ENCODE results near the gene AHNAK2.

DNA sequence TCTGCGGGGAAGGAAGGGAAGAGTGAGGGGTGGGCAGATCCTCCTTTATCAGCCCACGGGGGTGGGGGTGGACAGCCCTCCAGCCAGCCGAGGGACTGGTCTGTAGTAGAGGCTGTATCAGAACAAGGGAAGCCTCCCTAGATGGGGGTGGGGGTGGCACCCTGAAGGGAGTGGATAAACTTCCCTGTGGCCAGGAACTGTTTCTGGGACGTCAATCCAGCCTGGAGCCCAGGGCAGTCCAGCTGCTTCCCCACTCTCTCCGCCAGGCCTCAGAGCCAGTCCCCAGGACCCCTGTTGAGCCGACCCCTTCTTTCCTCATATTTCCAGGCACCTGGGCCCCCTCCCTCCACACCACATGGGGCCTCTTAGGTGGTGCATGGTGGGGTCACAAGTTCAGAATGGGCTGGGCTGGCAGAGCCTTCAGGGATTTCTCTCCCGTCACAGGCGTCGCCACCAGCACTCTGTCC, 46.8 kb downstream of the AHNAK2 start:
- TF ChIP-seq, protein P1, sequence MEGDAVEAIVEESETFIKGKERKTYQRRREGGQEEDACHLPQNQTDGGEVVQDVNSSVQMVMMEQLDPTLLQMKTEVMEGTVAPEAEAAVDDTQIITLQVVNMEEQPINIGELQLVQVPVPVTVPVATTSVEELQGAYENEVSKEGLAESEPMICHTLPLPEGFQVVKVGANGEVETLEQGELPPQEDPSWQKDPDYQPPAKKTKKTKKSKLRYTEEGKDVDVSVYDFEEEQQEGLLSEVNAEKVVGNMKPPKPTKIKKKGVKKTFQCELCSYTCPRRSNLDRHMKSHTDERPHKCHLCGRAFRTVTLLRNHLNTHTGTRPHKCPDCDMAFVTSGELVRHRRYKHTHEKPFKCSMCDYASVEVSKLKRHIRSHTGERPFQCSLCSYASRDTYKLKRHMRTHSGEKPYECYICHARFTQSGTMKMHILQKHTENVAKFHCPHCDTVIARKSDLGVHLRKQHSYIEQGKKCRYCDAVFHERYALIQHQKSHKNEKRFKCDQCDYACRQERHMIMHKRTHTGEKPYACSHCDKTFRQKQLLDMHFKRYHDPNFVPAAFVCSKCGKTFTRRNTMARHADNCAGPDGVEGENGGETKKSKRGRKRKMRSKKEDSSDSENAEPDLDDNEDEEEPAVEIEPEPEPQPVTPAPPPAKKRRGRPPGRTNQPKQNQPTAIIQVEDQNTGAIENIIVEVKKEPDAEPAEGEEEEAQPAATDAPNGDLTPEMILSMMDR (IDR thresholded peaks at IDR 0.05; ENCODE audit: low read depth, low read length, poor library complexity, severe bottlenecking): no peak
- no peak for TF ChIP-seq EZH2phosphoT487 (IDR thresholded peaks at IDR 0.05; ENCODE audit: borderline replicate concordance, low read length)

Data from DOHH2 (cell line).